Measurements from ENCODE around the gene LRBA.

DNA sequence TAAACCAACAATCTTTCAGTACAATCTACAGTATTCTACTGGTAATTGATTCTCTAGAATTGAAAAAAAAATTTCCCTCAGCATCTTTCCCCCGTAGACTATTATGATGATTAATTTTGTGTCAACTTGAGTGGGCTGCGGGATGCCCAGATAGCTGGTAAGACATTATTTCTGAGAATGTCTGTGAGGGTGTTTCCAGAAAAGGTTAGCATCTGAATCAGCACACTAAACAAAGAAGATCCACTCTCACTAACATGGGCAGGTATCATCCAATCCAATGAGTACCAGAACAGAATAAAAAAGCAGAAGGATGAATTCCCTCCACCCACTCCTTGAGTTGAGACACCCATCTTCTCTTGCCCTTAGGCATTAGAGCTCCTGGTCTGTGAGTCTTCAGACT, 619.2 kb downstream of the LRBA start:
- TF ChIP-seq POLR2A (IDR thresholded peaks at IDR 0.05; ENCODE audit: low read depth, low read length) = no peak
- no peak for TF ChIP-seq POLR2AphosphoS5 (IDR thresholded peaks at IDR 0.05; ENCODE audit: low read depth, low read length)

Data from GM12892 (cell line).